Gastroesophageal sphincter (tissue), 3 donors: Measurements from ENCODE around the gene LEMD1.

ENCODE experiments used
- EP300 ChIP-seq: sonication (generic); formaldehyde crosslinking; IDR thresholded peaks from one replicate; pipeline ENCODE4 v1.6.1; 2017; ENCODE audit warnings: antibody characterized with exemption, mild to moderate bottlenecking
- TF ChIP-seq, protein P1 (sequence below), 4 experiments: fragments of 200-600 bp in 2 of 4; fragments of 450-650 bp in 2 of 4; sonication (generic) in 1 of 4; IDR thresholded peaks; one replicate each; pipeline ENCODE4 v1.5.1; 2017 to 2019; ENCODE audit warnings: antibody characterized with exemption in 4 of 4, mild to moderate bottlenecking in 2 of 4, moderate library complexity in 2 of 4

DNA sequence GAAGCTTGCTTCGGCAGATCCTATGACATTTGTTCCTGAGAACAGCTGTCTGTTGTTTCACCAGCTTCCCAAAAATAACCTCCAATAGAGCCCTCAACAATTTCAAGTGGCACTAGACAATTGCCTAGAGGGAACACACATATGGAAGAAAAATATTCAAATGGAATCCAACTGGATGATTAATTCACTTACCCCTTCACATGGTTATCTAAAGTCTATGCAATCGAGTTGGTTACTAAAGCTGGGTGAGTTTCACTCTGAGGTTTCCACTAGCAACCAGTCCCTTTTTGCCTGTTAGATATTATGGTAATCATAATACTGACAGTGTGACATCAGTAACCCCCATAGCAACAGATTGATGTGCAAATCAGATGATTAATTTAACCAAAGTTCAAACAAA lies at the start of gene LEMD1:
- no peak for TF ChIP-seq EP300
- TF ChIP-seq, protein P1, sequence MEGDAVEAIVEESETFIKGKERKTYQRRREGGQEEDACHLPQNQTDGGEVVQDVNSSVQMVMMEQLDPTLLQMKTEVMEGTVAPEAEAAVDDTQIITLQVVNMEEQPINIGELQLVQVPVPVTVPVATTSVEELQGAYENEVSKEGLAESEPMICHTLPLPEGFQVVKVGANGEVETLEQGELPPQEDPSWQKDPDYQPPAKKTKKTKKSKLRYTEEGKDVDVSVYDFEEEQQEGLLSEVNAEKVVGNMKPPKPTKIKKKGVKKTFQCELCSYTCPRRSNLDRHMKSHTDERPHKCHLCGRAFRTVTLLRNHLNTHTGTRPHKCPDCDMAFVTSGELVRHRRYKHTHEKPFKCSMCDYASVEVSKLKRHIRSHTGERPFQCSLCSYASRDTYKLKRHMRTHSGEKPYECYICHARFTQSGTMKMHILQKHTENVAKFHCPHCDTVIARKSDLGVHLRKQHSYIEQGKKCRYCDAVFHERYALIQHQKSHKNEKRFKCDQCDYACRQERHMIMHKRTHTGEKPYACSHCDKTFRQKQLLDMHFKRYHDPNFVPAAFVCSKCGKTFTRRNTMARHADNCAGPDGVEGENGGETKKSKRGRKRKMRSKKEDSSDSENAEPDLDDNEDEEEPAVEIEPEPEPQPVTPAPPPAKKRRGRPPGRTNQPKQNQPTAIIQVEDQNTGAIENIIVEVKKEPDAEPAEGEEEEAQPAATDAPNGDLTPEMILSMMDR (IDR thresholded peaks at IDR 0.05) = no peak
